ENCODE measurements around the gene ZAR1.
"Not testable (repeated sequence)": the region's sequence is repeated elsewhere in the genome, so short reads cannot be mapped to it uniquely, and the experiment has no call there.

The ZAR1 gene

GRCh38 chr4:48490012-48490679 lies at the start of gene ZAR1:
Gene ZAR1 (plus strand): TSS chr4:48490252. CDS start chr4:48490292, 40 bp downstream.
- DNase-seq, result no peak

GRCh38 chr4:48440914-48441313 lies 49.1 kb upstream of the ZAR1 start:
- not testable (repeated sequence) for DNase-seq

GRCh38 chr4:48445704-48446103 lies 44.3 kb upstream of the ZAR1 start:
- no peak for DNase-seq

- DNase-seq, result no peak
Measured at GRCh38 chr4:48446642-48447041, 43.4 kb upstream of the ZAR1 start.

GRCh38 chr4:48449151-48449550 lies 40.9 kb upstream of the ZAR1 start:
- DNase-seq, result no peak

- no peak for DNase-seq
Measured at GRCh38 chr4:48450740-48451139, 39.3 kb upstream of the ZAR1 start.

GRCh38 chr4:48451656-48452055 lies 38.4 kb upstream of the ZAR1 start:
- DNase-seq, result not testable (repeated sequence)

GRCh38 chr4:48454591-48454990 lies 35.5 kb upstream of the ZAR1 start:
- DNase-seq, result no peak

GRCh38 chr4:48461000-48461399 lies 29.1 kb upstream of the ZAR1 start:
- no peak for DNase-seq

GRCh38 chr4:48462363-48462762 lies 27.7 kb upstream of the ZAR1 start:
- DNase-seq, result no peak

- DNase-seq, result no peak
Measured at GRCh38 chr4:48467442-48467841, 22.6 kb upstream of the ZAR1 start.

GRCh38 chr4:48467891-48468290 lies 22.2 kb upstream of the ZAR1 start:
- DNase-seq, result no peak

GRCh38 chr4:48470137-48470536 lies 19.9 kb upstream of the ZAR1 start:
- no peak for DNase-seq

- DNase-seq, result no peak
Measured at GRCh38 chr4:48470570-48470969, 19.5 kb upstream of the ZAR1 start.

- no peak for DNase-seq
Measured at GRCh38 chr4:48472794-48473193, 17.3 kb upstream of the ZAR1 start.

- no peak for DNase-seq
Measured at GRCh38 chr4:48475770-48476169, 14.3 kb upstream of the ZAR1 start.

- DNase-seq, result no peak
Measured at GRCh38 chr4:48478273-48478672, 11.8 kb upstream of the ZAR1 start.

- DNase-seq, result no peak
Measured at GRCh38 chr4:48481581-48481980, 8.5 kb upstream of the ZAR1 start.

- no peak for DNase-seq
Measured at GRCh38 chr4:48483006-48483776, 6.9 kb upstream of the ZAR1 start, which contains the start of gene SLC10A4. Gene SLC10A4 (plus strand): TSS chr4:48483343. CDS start chr4:48483562, 219 bp downstream.

- no peak for DNase-seq
Measured at GRCh38 chr4:48483777-48484493, 6.1 kb upstream of the ZAR1 start.

- no peak for DNase-seq
Measured at GRCh38 chr4:48484494-48485168, 5.4 kb upstream of the ZAR1 start.

GRCh38 chr4:48489683-48490011 lies 405 bp upstream of the ZAR1 start:
- no peak for DNase-seq

All from NCI-H1048 (cell line).